ENCODE results near the gene CNTN4. TPM values are rescaled to one million over a fixed set of nuclear protein-coding genes. Genes with fewer than 3 reads are reported as not detected.

Gene CNTN4
- total RNA-seq, 4 donors from 2014 or later, result 2.6 to 91.2 (median 13.2) TPM

- DNase-seq, result no peak
- Histone ChIP-seq H3K36me3 (no peaks in the 10 kb centered on the region), H3K27me3 (no peaks in the 10 kb centered on the region), H3K4me3 (no peak overlapping the region), H3K27ac (no peak overlapping the region), H3K4me1 (no peaks in the 10 kb centered on the region), H3K9me3 (no peaks in the 10 kb centered on the region)
- intact Hi-C loops (cut with DNase I; ENCODE audit: low total_unique reads), result no loop called here
- TF ChIP-seq POLR2A (IDR thresholded peaks at IDR 0.05), result no peak
- TF ChIP-seq, protein P1, sequence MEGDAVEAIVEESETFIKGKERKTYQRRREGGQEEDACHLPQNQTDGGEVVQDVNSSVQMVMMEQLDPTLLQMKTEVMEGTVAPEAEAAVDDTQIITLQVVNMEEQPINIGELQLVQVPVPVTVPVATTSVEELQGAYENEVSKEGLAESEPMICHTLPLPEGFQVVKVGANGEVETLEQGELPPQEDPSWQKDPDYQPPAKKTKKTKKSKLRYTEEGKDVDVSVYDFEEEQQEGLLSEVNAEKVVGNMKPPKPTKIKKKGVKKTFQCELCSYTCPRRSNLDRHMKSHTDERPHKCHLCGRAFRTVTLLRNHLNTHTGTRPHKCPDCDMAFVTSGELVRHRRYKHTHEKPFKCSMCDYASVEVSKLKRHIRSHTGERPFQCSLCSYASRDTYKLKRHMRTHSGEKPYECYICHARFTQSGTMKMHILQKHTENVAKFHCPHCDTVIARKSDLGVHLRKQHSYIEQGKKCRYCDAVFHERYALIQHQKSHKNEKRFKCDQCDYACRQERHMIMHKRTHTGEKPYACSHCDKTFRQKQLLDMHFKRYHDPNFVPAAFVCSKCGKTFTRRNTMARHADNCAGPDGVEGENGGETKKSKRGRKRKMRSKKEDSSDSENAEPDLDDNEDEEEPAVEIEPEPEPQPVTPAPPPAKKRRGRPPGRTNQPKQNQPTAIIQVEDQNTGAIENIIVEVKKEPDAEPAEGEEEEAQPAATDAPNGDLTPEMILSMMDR (IDR thresholded peaks at IDR 0.05), result no peak
Measured at GRCh38 chr3:2853651-2854050, 755.0 kb downstream of the CNTN4 start.

GRCh38 chr3:2856138-2857133 is 757.8 kb downstream of the CNTN4 start:
- DNase-seq, result no peak
- intact Hi-C loops (cut with DNase I; ENCODE audit: low total_unique reads), result no loop called here
- TF ChIP-seq POLR2A (IDR thresholded peaks at IDR 0.05), result no peak
- Histone ChIP-seq H3K9me3 (no peaks in the 10 kb centered on the region), H3K36me3 (no peaks in the 10 kb centered on the region), H3K4me1 (no peaks in the 10 kb centered on the region), H3K4me3 (no peak overlapping the region), H3K27me3 (no peaks in the 10 kb centered on the region), H3K27ac (no peak overlapping the region)

DNA sequence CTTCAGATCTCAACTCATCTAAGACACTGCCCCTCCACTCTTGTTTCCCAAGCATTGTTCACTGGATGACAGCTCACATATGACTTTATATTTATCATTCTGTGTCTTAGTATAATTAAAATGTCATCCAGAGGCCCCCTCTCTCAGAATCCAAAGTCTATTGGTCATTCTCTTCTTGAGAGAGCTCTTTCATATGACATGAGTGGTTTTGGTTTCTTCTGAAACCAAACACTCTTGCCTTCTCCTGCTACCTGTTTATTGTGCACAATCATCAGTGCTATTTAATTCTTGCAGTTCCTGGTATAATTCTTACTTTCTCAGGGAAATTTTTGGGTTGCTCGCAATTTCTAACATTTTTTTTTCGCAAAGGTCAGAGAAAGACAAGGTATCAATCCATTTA is 762.0 kb downstream of the CNTN4 start:
- no peak overlapping the region for H3K27ac ChIP-seq
- no peak overlapping the region for H3K4me3 ChIP-seq
- no peaks in the 10 kb centered on the region for H3K27me3 ChIP-seq
- no peaks in the 10 kb centered on the region for H3K36me3 ChIP-seq
- TF ChIP-seq POLR2A (IDR thresholded peaks at IDR 0.05), result no peak
- TF ChIP-seq, protein P1 (IDR thresholded peaks at IDR 0.05), result no peak
- no peaks in the 10 kb centered on the region for H3K9me3 ChIP-seq
- no peak for DNase-seq
- H3K4me1 ChIP-seq, result no peaks in the 10 kb centered on the region
- intact Hi-C loops (cut with DNase I; ENCODE audit: low total_unique reads), result no loop called here

GRCh38 chr3:2861120-2861519 is 762.5 kb downstream of the CNTN4 start:
- Histone ChIP-seq H3K27ac (no peak overlapping the region), H3K36me3 (no peaks in the 10 kb centered on the region), H3K9me3 (no peaks in the 10 kb centered on the region), H3K4me1 (no peaks in the 10 kb centered on the region), H3K27me3 (no peaks in the 10 kb centered on the region), H3K4me3 (no peak overlapping the region)
- intact Hi-C loops (cut with DNase I; ENCODE audit: low total_unique reads), result no loop called here
- no peak for TF ChIP-seq POLR2A (IDR thresholded peaks at IDR 0.05)
- no peak for DNase-seq

DNA sequence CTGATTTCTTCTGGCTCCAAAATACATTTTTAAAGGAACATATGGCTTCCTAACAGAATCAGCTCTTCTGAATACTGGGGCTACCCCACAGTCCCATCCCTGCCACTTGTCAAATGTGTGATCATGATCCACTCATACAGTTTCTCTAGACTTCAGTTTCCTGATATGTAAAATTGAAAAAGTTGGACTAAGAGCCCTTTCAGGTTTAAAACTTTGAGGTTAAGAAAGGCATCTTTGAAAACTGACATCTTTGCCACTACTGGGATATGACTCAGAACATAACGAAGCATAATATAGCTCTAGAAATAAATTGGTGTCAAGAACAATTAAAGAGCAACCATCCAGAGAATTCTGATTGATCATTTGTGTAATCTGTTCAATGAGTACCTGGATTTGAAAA is 763.3 kb downstream of the CNTN4 start:
- intact Hi-C loops (cut with DNase I; ENCODE audit: low total_unique reads), result no loop called here
- H3K36me3 ChIP-seq, result no peaks in the 10 kb centered on the region
- H3K27ac ChIP-seq, result no peak overlapping the region
- H3K27me3 ChIP-seq, result no peaks in the 10 kb centered on the region
- H3K4me3 ChIP-seq, result no peak overlapping the region
- TF ChIP-seq POLR2A (IDR thresholded peaks at IDR 0.05), result no peak
- TF ChIP-seq, protein P1 (IDR thresholded peaks at IDR 0.05), result no peak
- H3K9me3 ChIP-seq, result no peaks in the 10 kb centered on the region
- no peak for DNase-seq
- no peaks in the 10 kb centered on the region for H3K4me1 ChIP-seq

DNA sequence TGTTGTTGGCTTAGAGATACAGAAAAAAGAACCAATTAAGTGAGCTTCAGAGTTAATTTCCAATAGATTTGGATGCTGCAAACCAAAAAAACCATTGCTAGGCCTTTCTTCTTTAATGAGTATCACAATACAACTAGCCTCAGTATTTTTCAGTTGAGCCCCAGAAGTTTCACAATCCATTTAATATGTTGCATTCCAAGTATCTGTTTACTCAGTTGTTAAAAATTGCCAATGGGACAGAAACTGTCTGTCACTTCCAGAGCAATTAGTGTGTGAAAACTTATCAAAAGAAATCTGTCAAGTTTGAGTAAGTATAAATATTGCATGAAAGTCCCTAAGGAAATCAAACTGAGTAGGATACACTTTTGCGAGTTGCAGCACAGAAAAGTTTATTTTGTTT is 763.7 kb downstream of the CNTN4 start:
- Histone ChIP-seq H3K4me1 (no peaks in the 10 kb centered on the region), H3K27ac (no peak overlapping the region), H3K9me3 (no peaks in the 10 kb centered on the region), H3K4me3 (no peak overlapping the region), H3K27me3 (no peaks in the 10 kb centered on the region), H3K36me3 (no peaks in the 10 kb centered on the region)
- TF ChIP-seq, protein P1 (IDR thresholded peaks at IDR 0.05), result no peak
- no peak for TF ChIP-seq POLR2A (IDR thresholded peaks at IDR 0.05)
- DNase-seq, result no peak
- intact Hi-C loops (cut with DNase I; ENCODE audit: low total_unique reads), result no loop called here
